HCT116 (cell line): ENCODE measurements around the gene RIPOR3. TPM values are rescaled to one million over a fixed set of nuclear protein-coding genes. Genes with fewer than 3 reads are reported as not detected.

Experiments
- ATAC-seq: fragments of 200-7000 bp; cut with Tn5 transposase; 2 replicates; pipeline ENCODE4 v1.9.1; 2020; ENCODE audit warnings: mild to moderate bottlenecking, moderate library complexity
- BruUV-seq: library from RNA; stranded (reverse); fragments of 400-500 nt; replicated peaks from 2 replicates; lab custom pipeline; 2021; lab: Mats Ljungman, UMichigan
- CTCF ChIA-PET: fragments of 300-600 bp; sonication (Branson Sonifier 250); formaldehyde crosslinking; loops from one replicate; lab custom pipeline; 2021; ENCODE audit warnings: antibody characterized with exemption; lab: Charles Lee
- POLR2A ChIA-PET: fragments of 300-600, 350-600 bp; sonication (Branson Sonifier 250); formaldehyde crosslinking; loops from one replicate; lab custom pipeline; 2021; ENCODE audit warnings: antibody characterized with exemption; lab: Charles Lee
- RAD21 ChIA-PET, 2 experiments: fragments of 300-600 bp; sonication (Branson Sonifier 250); formaldehyde crosslinking; loops; one replicate each; lab custom pipeline; 2023; ENCODE audit warnings: low total read pairs in 2 of 2; ENCODE audit not compliant: uncharacterized antibody in 2 of 2, unreplicated experiment in 2 of 2, low non-redundant PET in 1 of 2; lab: Charles Lee
- DNase-seq: peaks from one replicate; pipeline ENCODE4 v3.0.0-alpha.2; 2010; ENCODE audit warnings: low read depth, low spot score
- H2AFZ ChIP-seq: fragments of 200-600 bp; shearing (Covaris generic), sonication (generic); 2 replicates; pipeline ENCODE4 v1.6.1; 2017; ENCODE audit warnings: low read depth, mixed run types, mixed read lengths, antibody characterized with exemption, low read length; ENCODE audit not compliant: poor library complexity, severe bottlenecking
- H3K27ac ChIP-seq: 2 replicates; pipeline ENCODE4 v1.5.1; 2012; ENCODE audit warnings: low read depth, low read length
- H3K27me3 ChIP-seq: fragments of 200-600 bp; sonication (generic); 2 replicates; pipeline ENCODE4 v1.6.1; 2016; ENCODE audit warnings: mixed run types, low read length, mixed read lengths; ENCODE audit not compliant: insufficient read depth
- H3K36me3 ChIP-seq, 2 experiments: fragments of 200-500 bp in 1 of 2; fragments of 200-600 bp in 1 of 2; sonication (Bioruptor generic) in 1 of 2; sonication (generic) in 1 of 2; 2 replicates each; pipeline versions ENCODE4 v1.5.1 to v1.6.1; 2014 to 2016; ENCODE audit warnings: low read length in 2 of 2, inconsistent platforms in 1 of 2, mixed read lengths in 1 of 2, mixed run types in 1 of 2; ENCODE audit not compliant: insufficient read depth in 2 of 2, control insufficient read depth in 1 of 2
- H3K4me1 ChIP-seq, 2 experiments: fragments of 200-600 bp in 1 of 2; sonication (generic) in 1 of 2; 2 replicates each; pipeline versions ENCODE4 v1.5.1 to v1.6.1; 2012 to 2017; ENCODE audit warnings: low read length in 2 of 2, inconsistent platforms in 1 of 2, mild to moderate bottlenecking in 1 of 2, mixed read lengths in 1 of 2, mixed run types in 1 of 2, moderate library complexity in 1 of 2; ENCODE audit not compliant: insufficient read depth in 2 of 2, control insufficient read depth in 1 of 2
- H3K4me2 ChIP-seq: fragments of 200-600 bp; sonication (generic); 2 replicates; pipeline ENCODE4 v1.6.1; 2017; ENCODE audit warnings: mixed run types, low read length, mixed read lengths
- H3K4me3 ChIP-seq, 2 experiments: fragments of 200-600 bp in 1 of 2; sonication (generic) in 1 of 2; replicated peaks in 1 of 2; 2 replicates each; pipeline ENCODE4 v1.5.1; 2011 to 2016; ENCODE audit warnings: low read length in 2 of 2, control low read depth in 1 of 2, low read depth in 1 of 2, mild to moderate bottlenecking in 1 of 2, mixed read lengths in 1 of 2, mixed run types in 1 of 2
- H3K79me2 ChIP-seq: fragments of 200-600 bp; sonication (generic); 2 replicates; pipeline ENCODE4 v1.6.1; 2017; ENCODE audit warnings: mild to moderate bottlenecking, mixed run types, low read length, moderate library complexity, mixed read lengths; ENCODE audit not compliant: insufficient read depth
- H3K9ac ChIP-seq: fragments of 200-600 bp; sonication (generic); 2 replicates; pipeline ENCODE4 v1.6.1; 2016; ENCODE audit warnings: low read length, mixed read lengths
- H3K9me2 ChIP-seq: fragments of 200-600 bp; sonication (generic), shearing (Covaris generic); 2 replicates; pipeline ENCODE4 v1.6.1; 2017; ENCODE audit warnings: mixed run types, mild to moderate bottlenecking, moderate library complexity; ENCODE audit not compliant: insufficient read depth
- H3K9me3 ChIP-seq, 2 experiments: fragments of 200-500 bp in 1 of 2; fragments of 200-600 bp in 1 of 2; sonication (Bioruptor generic) in 1 of 2; sonication (generic) in 1 of 2; 2 replicates each; pipeline ENCODE4 v1.6.1; 2014 to 2017; ENCODE audit warnings: low read length in 2 of 2, mixed read lengths in 2 of 2, inconsistent platforms in 1 of 2, low read depth in 1 of 2, mild to moderate bottlenecking in 1 of 2, mixed run types in 1 of 2, moderate library complexity in 1 of 2; ENCODE audit not compliant: control insufficient read depth in 1 of 2, insufficient read depth in 1 of 2
- H4K20me1 ChIP-seq: fragments of 200-600 bp; sonication (generic), shearing (Covaris generic); 2 replicates; pipeline ENCODE4 v1.6.1; 2017; ENCODE audit warnings: mixed run types, mild to moderate bottlenecking, moderate library complexity; ENCODE audit not compliant: insufficient read depth
- CBX3 ChIP-seq: IDR thresholded peaks from 2 replicates; pipeline ENCODE4 v1.6.1; 2012; ENCODE audit warnings: low read depth
- EZH2 ChIP-seq: fragments of 200-600 bp; sonication (generic); IDR thresholded peaks from 2 replicates; pipeline ENCODE4 v1.6.1; 2017; ENCODE audit warnings: antibody characterized with exemption, mixed run types
- JUND ChIP-seq: IDR thresholded peaks from 2 replicates; pipeline ENCODE4 v1.6.1; 2012
- POLR2A ChIP-seq: IDR thresholded peaks from 2 replicates; pipeline ENCODE4 v1.7.0; 2011; ENCODE audit warnings: borderline replicate concordance; ENCODE audit not compliant: insufficient read depth, insufficient read length; ENCODE audit errors: extremely low read depth
- SIN3A ChIP-seq: IDR thresholded peaks from 2 replicates; pipeline ENCODE4 v1.6.1; 2012; ENCODE audit warnings: low read depth
- ZNF274 ChIP-seq: fragments of 200-500 bp; sonication (Bioruptor generic); IDR thresholded peaks from 2 replicates; pipeline ENCODE4 v1.6.1; 2014; ENCODE audit warnings: mild to moderate bottlenecking, low read depth, low read length, inconsistent platforms
- intact Hi-C: fragments of 100-400 bp; cut with micrococcal nuclease; formaldehyde crosslinking; loops from 2 replicates; pipeline ENCODE4 v1.10.0; 2022
- total RNA-seq: library from RNA; stranded (reverse); gene quantifications from one replicate; pipeline ENCODE4 v1.2.1, GENCODE V29; 2021; ENCODE audit not compliant: unreplicated experiment
- TF ChIP-seq, protein P1 (sequence below): IDR thresholded peaks from 2 replicates; pipeline ENCODE4 v1.6.1; 2012
- TF ChIP-seq, protein P2 (sequence below), 3 experiments: fragments of 200-600 bp in 1 of 3; sonication (generic) in 1 of 3; IDR thresholded peaks in 2 of 3; conservative IDR thresholded peaks in 1 of 3; 2 replicates each; pipeline ENCODE4 v1.5.1; 2012 to 2017; ENCODE audit warnings: low read depth in 2 of 3, low read length in 2 of 3, antibody characterized with exemption in 1 of 3, borderline replicate concordance in 1 of 3, control low read depth in 1 of 3, mild to moderate bottlenecking in 1 of 3, mixed read lengths in 1 of 3, mixed run types in 1 of 3, moderate library complexity in 1 of 3; ENCODE audit not compliant: insufficient read depth in 1 of 3

Gene RIPOR3
- total RNA-seq, 1 experiment from 2014 or later: 0.22 TPM

DNA sequence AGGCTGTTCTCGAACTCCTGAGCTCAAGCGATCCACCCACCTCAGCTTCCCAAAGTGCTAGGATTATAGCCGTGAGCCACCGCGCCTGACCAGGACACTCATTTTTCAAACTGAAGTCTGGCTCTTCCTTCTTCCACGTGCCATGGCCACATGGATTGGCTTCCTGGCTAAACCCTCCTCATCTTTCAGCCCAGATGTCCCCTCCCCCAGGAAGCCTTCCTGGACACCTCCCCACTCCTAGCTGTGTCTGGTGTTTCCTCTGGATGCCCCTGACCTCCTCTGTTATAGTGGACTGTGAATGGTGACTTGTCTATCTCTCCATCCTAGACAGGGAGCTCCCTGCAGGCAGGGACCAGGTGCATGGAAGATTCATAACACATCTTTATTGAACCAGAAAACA is 57.2 kb downstream of the RIPOR3 start:
- Histone ChIP-seq H3K36me3 (no peaks in the 10 kb centered on the region), H3K9ac (no peak overlapping the region), H3K79me2 (no peaks in the 10 kb centered on the region), H2AFZ (no peak overlapping the region), H3K9me3 (no peaks in the 10 kb centered on the region), H3K27me3 (no peaks in the 10 kb centered on the region), H3K4me3 (no peak overlapping the region), H3K4me1 (peaks cover 13 to 34% of the 10 kb centered on the region in 2 experiments), H4K20me1 (no peaks in the 10 kb centered on the region), H3K4me2 (no peak overlapping the region), H3K27ac (no peak overlapping the region), H3K9me2 (no peaks in the 10 kb centered on the region)
- ATAC-seq (no peak), DNase-seq (no peak)
- ChIA-PET RAD21 (no interaction called here), POLR2A (no interaction called here), CTCF (interaction anchor here (1.4 to 3.9 kb wide), 2 partner anchors 9 to 115 kb away, joined by 3 to 55 read pairs; no protein-coding TSS in a partner anchor)
- intact Hi-C loops: no loop called here
- TF ChIP-seq POLR2A (no peak), JUND (no peak), SIN3A (no peak)
- TF ChIP-seq, protein P1, sequence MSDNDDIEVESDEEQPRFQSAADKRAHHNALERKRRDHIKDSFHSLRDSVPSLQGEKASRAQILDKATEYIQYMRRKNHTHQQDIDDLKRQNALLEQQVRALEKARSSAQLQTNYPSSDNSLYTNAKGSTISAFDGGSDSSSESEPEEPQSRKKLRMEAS: no peak
- BruUV-seq: no TSS peak

DNA sequence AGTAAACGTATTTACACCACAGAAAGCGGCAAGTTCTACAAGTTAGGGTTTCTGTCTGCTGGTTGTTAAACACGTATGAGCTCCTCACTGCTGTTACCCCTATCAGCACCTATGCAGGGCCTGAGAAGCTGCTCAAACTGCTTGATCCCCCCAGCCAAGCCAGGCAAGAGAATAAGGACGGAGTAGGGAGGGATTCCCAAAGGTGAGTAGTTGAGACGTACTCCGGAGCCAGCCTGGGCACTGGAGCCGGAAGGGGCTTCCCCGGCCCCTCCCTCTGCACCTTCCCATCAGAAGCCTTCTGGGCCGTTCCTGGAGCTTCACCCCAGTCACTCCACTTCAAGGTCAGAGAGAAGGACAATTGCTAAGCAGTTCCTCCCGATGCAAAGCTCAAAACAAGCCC is 58.0 kb downstream of the RIPOR3 start:
- no peaks in the 10 kb centered on the region for H3K79me2 ChIP-seq
- no peak overlapping the region for H3K4me2 ChIP-seq
- POLR2A ChIA-PET: no interaction called here
- RAD21 ChIA-PET: no interaction called here
- H3K9me2 ChIP-seq: no peaks in the 10 kb centered on the region
- H3K27me3 ChIP-seq: no peaks in the 10 kb centered on the region
- no peak overlapping the region for H3K27ac ChIP-seq
- DNase-seq: no peak
- TF ChIP-seq CBX3: no peak
- no peak for TF ChIP-seq ZNF274
- no peak for TF ChIP-seq POLR2A
- TF ChIP-seq EZH2: no peak
- TF ChIP-seq, protein P2, sequence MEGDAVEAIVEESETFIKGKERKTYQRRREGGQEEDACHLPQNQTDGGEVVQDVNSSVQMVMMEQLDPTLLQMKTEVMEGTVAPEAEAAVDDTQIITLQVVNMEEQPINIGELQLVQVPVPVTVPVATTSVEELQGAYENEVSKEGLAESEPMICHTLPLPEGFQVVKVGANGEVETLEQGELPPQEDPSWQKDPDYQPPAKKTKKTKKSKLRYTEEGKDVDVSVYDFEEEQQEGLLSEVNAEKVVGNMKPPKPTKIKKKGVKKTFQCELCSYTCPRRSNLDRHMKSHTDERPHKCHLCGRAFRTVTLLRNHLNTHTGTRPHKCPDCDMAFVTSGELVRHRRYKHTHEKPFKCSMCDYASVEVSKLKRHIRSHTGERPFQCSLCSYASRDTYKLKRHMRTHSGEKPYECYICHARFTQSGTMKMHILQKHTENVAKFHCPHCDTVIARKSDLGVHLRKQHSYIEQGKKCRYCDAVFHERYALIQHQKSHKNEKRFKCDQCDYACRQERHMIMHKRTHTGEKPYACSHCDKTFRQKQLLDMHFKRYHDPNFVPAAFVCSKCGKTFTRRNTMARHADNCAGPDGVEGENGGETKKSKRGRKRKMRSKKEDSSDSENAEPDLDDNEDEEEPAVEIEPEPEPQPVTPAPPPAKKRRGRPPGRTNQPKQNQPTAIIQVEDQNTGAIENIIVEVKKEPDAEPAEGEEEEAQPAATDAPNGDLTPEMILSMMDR (IDR thresholded peaks at IDR 0.05 in 2 of 3, conservative IDR thresholded peaks at IDR 0.05 in 1 of 3; ENCODE audit: borderline replicate concordance in 1 of 3, insufficient read depth in 1 of 3, low read depth in 2 of 3, low read length in 2 of 3): no peak
- intact Hi-C loops: no loop called here
- H3K9ac ChIP-seq: no peak overlapping the region
- no TSS peak for BruUV-seq
- no peak for ATAC-seq
- CTCF ChIA-PET: interaction anchor here (0.9 to 3.9 kb wide), 4 partner anchors 8 to 155 kb away, joined by 3 to 55 read pairs (median 4); no protein-coding TSS in a partner anchor
- no peak overlapping the region for H2AFZ ChIP-seq
- no peak overlapping the region for H3K4me3 ChIP-seq
- H3K9me3 ChIP-seq: no peaks in the 10 kb centered on the region
- peaks cover 11 to 29% of the 10 kb centered on the region in 2 experiments for H3K4me1 ChIP-seq
- no peaks in the 10 kb centered on the region for H3K36me3 ChIP-seq
- no peaks in the 10 kb centered on the region for H4K20me1 ChIP-seq
